C4-2B (cell line): ENCODE data around the gene SMIM5.

Experiments
- H3K27ac ChIP-seq: fragments of 450-650 bp; 2 replicates; pipeline ENCODE4 v1.5.1; 2017
- ZFX ChIP-seq: fragments of 450-650 bp; IDR thresholded peaks from 2 replicates; pipeline ENCODE4 v1.6.1; 2017
- TF ChIP-seq, protein P1 (sequence below): fragments of 450-650 bp; conservative IDR thresholded peaks from 2 replicates; pipeline ENCODE4 v1.5.1; 2017; ENCODE audit warnings: mild to moderate bottlenecking

The SMIM5 gene

DNA sequence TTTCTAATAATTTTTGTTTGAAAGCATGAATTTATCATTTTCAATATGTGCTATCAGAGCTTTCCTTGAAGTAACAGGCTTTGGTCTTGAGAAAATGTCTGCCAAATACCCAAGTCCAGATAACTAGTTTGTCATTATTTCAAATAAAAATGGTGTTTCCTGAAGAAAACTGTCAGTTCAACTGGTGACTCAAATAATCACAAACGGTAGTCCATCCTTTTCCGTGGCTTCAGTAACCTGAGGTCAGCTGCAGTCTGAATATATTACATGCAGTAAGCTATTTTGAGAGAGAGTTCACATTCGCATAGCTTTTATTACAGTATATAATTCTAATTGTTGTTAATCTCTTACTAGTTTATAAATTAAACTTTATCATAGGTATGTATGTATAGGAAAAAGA is 43.2 kb downstream of the SMIM5 start:
- no peak overlapping the region for H3K27ac ChIP-seq
- TF ChIP-seq ZFX = no peak
- TF ChIP-seq, protein P1, sequence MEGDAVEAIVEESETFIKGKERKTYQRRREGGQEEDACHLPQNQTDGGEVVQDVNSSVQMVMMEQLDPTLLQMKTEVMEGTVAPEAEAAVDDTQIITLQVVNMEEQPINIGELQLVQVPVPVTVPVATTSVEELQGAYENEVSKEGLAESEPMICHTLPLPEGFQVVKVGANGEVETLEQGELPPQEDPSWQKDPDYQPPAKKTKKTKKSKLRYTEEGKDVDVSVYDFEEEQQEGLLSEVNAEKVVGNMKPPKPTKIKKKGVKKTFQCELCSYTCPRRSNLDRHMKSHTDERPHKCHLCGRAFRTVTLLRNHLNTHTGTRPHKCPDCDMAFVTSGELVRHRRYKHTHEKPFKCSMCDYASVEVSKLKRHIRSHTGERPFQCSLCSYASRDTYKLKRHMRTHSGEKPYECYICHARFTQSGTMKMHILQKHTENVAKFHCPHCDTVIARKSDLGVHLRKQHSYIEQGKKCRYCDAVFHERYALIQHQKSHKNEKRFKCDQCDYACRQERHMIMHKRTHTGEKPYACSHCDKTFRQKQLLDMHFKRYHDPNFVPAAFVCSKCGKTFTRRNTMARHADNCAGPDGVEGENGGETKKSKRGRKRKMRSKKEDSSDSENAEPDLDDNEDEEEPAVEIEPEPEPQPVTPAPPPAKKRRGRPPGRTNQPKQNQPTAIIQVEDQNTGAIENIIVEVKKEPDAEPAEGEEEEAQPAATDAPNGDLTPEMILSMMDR = no peak

DNA sequence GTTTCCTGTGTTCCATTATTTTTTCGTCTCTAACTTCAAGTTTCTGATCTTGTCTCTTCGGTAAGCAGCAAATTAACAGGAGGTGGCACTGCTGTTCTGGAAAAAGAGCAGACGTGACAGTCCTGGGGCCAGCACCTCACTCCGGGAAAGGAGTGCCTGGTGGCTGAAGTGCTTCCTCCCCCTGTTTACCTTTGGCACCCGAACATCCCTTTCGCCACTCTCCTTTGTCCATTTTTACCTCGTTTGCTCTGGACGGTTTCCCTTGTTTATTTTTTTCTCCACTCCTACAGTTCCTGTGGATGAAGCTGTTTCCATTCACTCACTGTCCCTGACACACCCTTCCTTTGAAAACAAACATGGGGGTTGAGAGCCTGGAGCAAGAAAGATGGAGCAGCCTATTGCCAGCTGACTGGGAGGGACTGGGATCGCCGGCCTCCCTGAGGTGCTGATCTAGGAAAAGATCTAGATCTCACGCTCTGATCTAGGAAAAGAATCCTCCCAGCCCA is 46.5 kb downstream of the SMIM5 start:
- no peak overlapping the region for H3K27ac ChIP-seq
- no peak for TF ChIP-seq ZFX
- TF ChIP-seq, protein P1 = no peak

DNA sequence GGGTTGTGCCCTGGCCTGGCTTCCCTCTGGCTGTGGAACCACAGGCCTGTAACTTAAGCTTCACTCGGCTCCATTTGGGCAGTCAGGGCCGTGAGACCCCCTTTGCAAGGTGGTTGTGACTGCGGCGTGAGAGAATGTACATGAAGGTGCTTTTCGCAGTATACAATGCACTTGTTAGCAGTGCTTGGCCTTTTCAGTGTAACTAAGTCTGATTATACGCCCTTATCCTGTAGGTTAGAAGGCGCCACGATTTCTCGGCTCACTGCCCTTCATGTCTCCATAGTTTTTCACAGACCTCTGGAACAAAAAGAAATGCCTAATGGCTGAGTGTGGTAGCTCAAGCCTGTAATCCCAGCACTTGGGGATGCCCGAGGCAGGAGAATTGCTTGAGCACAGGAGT is 47.2 kb downstream of the SMIM5 start:
- H3K27ac ChIP-seq = no peak overlapping the region
- TF ChIP-seq ZFX = no peak
- TF ChIP-seq, protein P1 = no peak

DNA sequence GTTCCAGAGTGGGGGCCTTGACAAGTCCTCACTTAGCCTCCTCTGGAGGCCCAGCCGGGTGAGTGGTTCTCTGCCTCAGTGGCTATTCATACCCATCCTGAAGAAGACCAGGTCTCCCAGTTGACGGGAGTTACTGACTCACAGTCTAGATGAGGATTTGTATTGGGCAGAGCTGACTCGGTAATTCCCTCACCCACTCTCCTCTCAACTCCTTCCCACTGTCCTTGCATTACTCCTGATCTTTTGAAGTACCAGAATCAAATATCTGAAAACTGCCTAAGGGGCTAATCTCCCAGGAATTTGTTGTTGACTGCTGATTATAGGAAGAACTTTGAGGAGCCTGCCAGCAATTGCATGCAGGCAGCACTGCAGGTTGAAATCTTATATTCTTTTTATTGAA is 48.1 kb downstream of the SMIM5 start:
- TF ChIP-seq, protein P1 = no peak
- no peak for TF ChIP-seq ZFX
- no peak overlapping the region for H3K27ac ChIP-seq

DNA sequence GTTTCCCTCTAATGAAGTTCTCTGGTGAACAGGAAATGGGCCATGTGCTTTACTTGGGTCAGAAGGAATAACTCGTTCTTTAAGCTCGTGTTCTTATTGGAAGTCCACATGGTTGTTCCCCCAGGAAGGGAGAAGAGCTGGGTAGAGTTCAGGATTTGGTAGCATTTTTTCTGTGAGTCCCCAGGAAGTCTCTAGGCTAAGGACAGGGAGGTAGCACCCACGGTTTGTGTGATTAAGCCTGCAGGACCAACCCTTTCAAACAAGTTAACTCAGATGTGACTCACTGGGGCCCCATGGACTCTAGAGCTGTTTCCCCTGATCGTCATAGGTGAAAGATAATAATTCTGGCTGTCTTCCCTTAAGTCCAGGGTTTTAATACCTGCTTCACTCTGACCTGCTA is 50.3 kb downstream of the SMIM5 start:
- TF ChIP-seq, protein P1 = no peak
- no peak for TF ChIP-seq ZFX
- no peak overlapping the region for H3K27ac ChIP-seq

DNA sequence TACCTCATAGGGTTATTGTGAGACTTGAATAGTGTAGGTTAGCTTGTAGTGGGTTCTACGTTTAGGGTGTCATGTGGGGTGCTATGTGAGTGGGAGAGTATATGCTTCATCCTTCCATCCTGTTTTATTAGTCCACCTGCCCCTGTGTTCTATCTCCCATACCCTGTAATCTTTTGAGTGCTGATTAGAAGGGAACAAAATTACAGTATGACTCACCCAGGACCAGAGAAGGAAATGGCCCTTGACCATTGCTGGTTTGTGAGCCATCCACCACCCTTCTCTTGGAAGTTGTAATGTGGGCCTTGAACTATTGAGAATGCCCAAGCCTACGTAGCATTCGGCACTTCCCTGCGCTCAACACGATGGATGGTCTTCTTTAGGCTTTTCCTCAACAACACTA is 51.0 kb downstream of the SMIM5 start:
- no peak overlapping the region for H3K27ac ChIP-seq
- TF ChIP-seq, protein P1 = no peak
- no peak for TF ChIP-seq ZFX

DNA sequence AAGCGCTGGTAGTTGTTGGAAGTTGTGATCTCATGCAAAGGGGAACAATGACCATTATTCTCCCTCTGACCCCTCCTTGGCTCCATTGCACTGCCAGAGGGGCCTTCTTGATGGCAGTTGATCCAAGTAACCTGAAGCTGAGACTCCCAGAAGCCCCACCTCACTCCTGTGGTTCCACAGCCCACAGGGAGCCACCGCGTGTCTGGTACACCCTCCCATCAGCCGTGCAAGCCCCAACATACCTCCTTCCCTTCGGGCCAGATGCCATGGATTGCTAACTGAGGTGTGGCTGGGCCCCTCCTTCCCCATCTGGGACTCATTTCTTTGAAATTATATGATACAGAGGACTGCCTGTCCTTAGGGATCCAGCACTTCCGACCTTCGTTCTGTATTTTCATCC is 51.7 kb downstream of the SMIM5 start:
- no peak overlapping the region for H3K27ac ChIP-seq

More for the DNA sequence above, 51.7 kb downstream of the SMIM5 start:
- TF ChIP-seq ZFX = no peak
- TF ChIP-seq, protein P1 = no peak
